HEK293 (cell line): ENCODE measurements around the gene MCHR1.

Source experiments
- CTCF ChIP-seq: fragments of 450-650 bp; formaldehyde crosslinking; IDR thresholded peaks from 2 replicates; pipeline ENCODE4 v1.5.1; 2016; ENCODE audit warnings: missing biosample characterization, missing genetic modification characterization
- HOXA7 ChIP-seq: sonication (generic); formaldehyde crosslinking; IDR thresholded peaks from 2 replicates; pipeline ENCODE4 v1.8.1; 2022; ENCODE audit warnings: missing genetic modification reagents, borderline replicate concordance
- PRDM4 ChIP-seq: fragments of 450-650 bp; formaldehyde crosslinking; IDR thresholded peaks from 2 replicates; pipeline ENCODE4 v1.5.1; 2017; ENCODE audit warnings: missing biosample characterization, missing genetic modification characterization
- PRDM6 ChIP-seq: fragments of 450-650 bp; formaldehyde crosslinking; IDR thresholded peaks from 2 replicates; pipeline ENCODE4 v1.5.1; 2017; ENCODE audit warnings: missing biosample characterization, missing genetic modification characterization
- REST ChIP-seq: fragments of 450-650 bp; formaldehyde crosslinking; IDR thresholded peaks from 2 replicates; pipeline ENCODE4 v1.5.1; 2016; ENCODE audit warnings: missing biosample characterization, missing genetic modification characterization
- ZBTB1 ChIP-seq: fragments of 450-650 bp; formaldehyde crosslinking; IDR thresholded peaks from 2 replicates; pipeline ENCODE4 v1.5.1; 2016; ENCODE audit warnings: missing biosample characterization, missing genetic modification characterization
- ZBTB26 ChIP-seq: fragments of 450-650 bp; formaldehyde crosslinking; optimal IDR thresholded peaks from 2 replicates; pipeline ENCODE3; 2016; ENCODE audit warnings: missing biosample characterization, mild to moderate bottlenecking, missing genetic modification characterization
- ZNF138 ChIP-seq: fragments of 450-650 bp; formaldehyde crosslinking; IDR thresholded peaks from 2 replicates; pipeline ENCODE4 v1.5.1; 2016; ENCODE audit warnings: missing biosample characterization, missing genetic modification characterization, borderline replicate concordance
- ZNF398 ChIP-seq: fragments of 450-650 bp; formaldehyde crosslinking; IDR thresholded peaks from 2 replicates; pipeline ENCODE4 v1.5.1; 2017; ENCODE audit warnings: missing biosample characterization, missing genetic modification characterization
- ZNF544 ChIP-seq: fragments of 450-650 bp; formaldehyde crosslinking; IDR thresholded peaks from 2 replicates; pipeline ENCODE4 v1.5.0; 2017; ENCODE audit warnings: missing biosample characterization, missing genetic modification characterization
- ZNF639 ChIP-seq: fragments of 450-650 bp; formaldehyde crosslinking; IDR thresholded peaks from 2 replicates; pipeline ENCODE4 v1.5.1; 2016; ENCODE audit warnings: missing biosample characterization, missing genetic modification characterization

GRCh38 chr22:40666151-40666848 is 13.0 kb upstream of the MCHR1 start:
- TF ChIP-seq CTCF (tag by site-specific recombination) (no peak), ZNF398 (tag by site-specific recombination) (no peak), ZNF639 (tag by site-specific recombination) (no peak), ZNF138 (tag by site-specific recombination) (no peak), HOXA7 (CRISPR knock-in tag) (no peak), ZBTB1 (tag by site-specific recombination) (no peak), ZNF544 (tag by site-specific recombination) (no peak), ZBTB26 (no peak), PRDM6 (tag by site-specific recombination) (peak; percentile 83), PRDM4 (tag by site-specific recombination) (peak; percentile 97), REST (tag by site-specific recombination) (no peak)
